CD14-positive monocyte (primary cell): ENCODE measurements around the gene HMGB4. TPM values are rescaled to one million over a fixed set of nuclear protein-coding genes. Genes with fewer than 3 reads are reported as not detected.

ENCODE experiments used
- DNase-seq, 3 donors: peaks; one replicate each; pipeline ENCODE4 v3.0.0-alpha.2; 2011 to 2022
- H2AFZ ChIP-seq: 2 replicates; pipeline ENCODE4 v1.6.0; 2012; ENCODE audit warnings: mild to moderate bottlenecking, low read depth, low read length, inconsistent platforms; ENCODE audit not compliant: insufficient read depth, poor library complexity, severe bottlenecking
- H3K27ac ChIP-seq, 2 donors: 1 replicate in 1 of 2; 2 replicates in 1 of 2; pipeline ENCODE4 v1.5.1; 2012 to 2013; ENCODE audit warnings: low read length in 2 of 2, control low read depth in 1 of 2, inconsistent platforms in 1 of 2, low read depth in 1 of 2, mild to moderate bottlenecking in 1 of 2
- H3K27me3 ChIP-seq, 2 donors: one replicate each; pipeline versions ENCODE4 v1.6.0 to v1.6.1; 2011 to 2013; ENCODE audit warnings: low read length in 2 of 2; ENCODE audit not compliant: control insufficient read depth in 2 of 2, insufficient read depth in 2 of 2
- H3K36me3 ChIP-seq, 2 donors: replicated peaks in 1 of 2; 1 replicate in 1 of 2; 2 replicates in 1 of 2; pipeline versions ENCODE4 v1.5.1 to v1.6.1; 2012 to 2013; ENCODE audit warnings: low read length in 2 of 2, control low read depth in 1 of 2, inconsistent platforms in 1 of 2, mild to moderate bottlenecking in 1 of 2; ENCODE audit not compliant: insufficient read depth in 2 of 2, control insufficient read depth in 1 of 2
- H3K4me1 ChIP-seq, 2 donors: 1 replicate in 1 of 2; 2 replicates in 1 of 2; pipeline versions ENCODE4 v1.5.1 to v1.6.1; 2012 to 2013; ENCODE audit warnings: low read length in 2 of 2, control low read depth in 1 of 2, inconsistent platforms in 1 of 2, mild to moderate bottlenecking in 1 of 2, moderate library complexity in 1 of 2; ENCODE audit not compliant: insufficient read depth in 2 of 2, control insufficient read depth in 1 of 2
- H3K4me2 ChIP-seq: replicated peaks from 2 replicates; pipeline ENCODE3; 2012; ENCODE audit warnings: low read length, moderate library complexity, mild to moderate bottlenecking; ENCODE audit not compliant: poor library complexity, severe bottlenecking; ENCODE audit errors: extremely low read depth
- H3K4me3 ChIP-seq, 3 experiments: fragments of 200-600 bp in 1 of 3; sonication (generic) in 1 of 3; replicated peaks in 1 of 3; 1 replicate in 2 of 3; 2 replicates in 1 of 3; pipeline ENCODE4 v1.5.1; 2011 to 2013; ENCODE audit warnings: low read length in 3 of 3, mild to moderate bottlenecking in 3 of 3, control low read depth in 2 of 3, low read depth in 2 of 3, inconsistent platforms in 1 of 3, moderate library complexity in 1 of 3
- H3K79me2 ChIP-seq: 2 replicates; pipeline ENCODE4 v1.6.0; 2012; ENCODE audit warnings: mild to moderate bottlenecking, control low read depth, inconsistent platforms, low read length, moderate library complexity; ENCODE audit not compliant: insufficient read depth
- H3K9ac ChIP-seq: 2 replicates; pipeline ENCODE4 v1.6.0; 2017; ENCODE audit warnings: low read length, mild to moderate bottlenecking; ENCODE audit not compliant: insufficient read depth, poor library complexity, severe bottlenecking
- H3K9me3 ChIP-seq, 2 donors: replicated peaks in 1 of 2; 1 replicate in 1 of 2; 2 replicates in 1 of 2; pipeline versions ENCODE4 v1.5.1 to v1.6.1; 2012 to 2013; ENCODE audit warnings: low read length in 2 of 2, control low read depth in 1 of 2; ENCODE audit not compliant: control insufficient read depth in 1 of 2, insufficient read depth in 1 of 2
- H4K20me1 ChIP-seq: 2 replicates; pipeline ENCODE4 v1.6.0; 2012; ENCODE audit warnings: mild to moderate bottlenecking, low read length, control low read depth, moderate library complexity; ENCODE audit not compliant: insufficient read depth
- H3K27ac Mint-ChIP-seq, 7 donors: one replicate each; pipeline ENCODE4 v1.8.0; 2020; ENCODE audit warnings: mild to moderate bottlenecking in 7 of 7, mixed read lengths in 7 of 7, moderate library complexity in 6 of 7, inconsistent platforms in 2 of 7
- H3K27me3 Mint-ChIP-seq, 3 donors: one replicate each; pipeline ENCODE4 v1.8.0; 2021 to 2022; ENCODE audit warnings: low read depth in 3 of 3, mild to moderate bottlenecking in 3 of 3, mixed read lengths in 3 of 3, moderate library complexity in 3 of 3, inconsistent platforms in 1 of 3
- H3K36me3 Mint-ChIP-seq, 2 donors: one replicate each; pipeline ENCODE4 v1.8.0; 2020; ENCODE audit warnings: mixed read lengths in 2 of 2, inconsistent platforms in 1 of 2, mild to moderate bottlenecking in 1 of 2
- H3K4me1 Mint-ChIP-seq: one replicate; pipeline ENCODE4 v1.8.0; 2020; ENCODE audit warnings: mild to moderate bottlenecking, mixed read lengths
- H3K4me3 Mint-ChIP-seq, 2 donors: one replicate each; pipeline ENCODE4 v1.8.0; 2020; ENCODE audit warnings: mild to moderate bottlenecking in 2 of 2, mixed read lengths in 2 of 2, moderate library complexity in 1 of 2
- H3K9me3 Mint-ChIP-seq, 7 donors: one replicate each; pipeline ENCODE4 v1.8.0; 2020 to 2022; ENCODE audit warnings: mixed read lengths in 7 of 7, mild to moderate bottlenecking in 6 of 7, moderate library complexity in 6 of 7, inconsistent platforms in 2 of 7
- WGBS: methylation state at CpG from one replicate; pipeline ENCODE4 v1.1.5; 2013; ENCODE audit warnings: missing lambda C conversion rate; ENCODE audit not compliant: insufficient coverage; 5-methylcytosine and 5-hydroxymethylcytosine counted together
- intact Hi-C, 2 donors: fragments of 100-400 bp; cut with micrococcal nuclease; formaldehyde crosslinking; loops; one replicate each; pipeline versions ENCODE4 v1.15.0 to v1.15.1; 2023
- polyA plus RNA-seq, 3 donors: library from polyadenylated mRNA; depleted of rRNA in 1 of 3; unstranded in 2 of 3; stranded (reverse) in 1 of 3; fragments of 300-500 nt in 2 of 3; fragments of >200 nt in 1 of 3; fragmentation: Illumina TruSeq in 2 of 3; gene quantifications; 1 replicate in 2 of 3; 2 replicates in 1 of 3; pipeline ENCODE4 v1.2.3, GENCODE V29; 2012 to 2021
- TF ChIP-seq, protein P1 (sequence below): fragments of 200-600 bp; IDR thresholded peaks from one replicate; pipeline ENCODE4 v1.8.0; 2022; ENCODE audit warnings: antibody characterized with exemption, mild to moderate bottlenecking

Gene HMGB4
- polyA plus RNA-seq, 3 donors = not detected

DNA sequence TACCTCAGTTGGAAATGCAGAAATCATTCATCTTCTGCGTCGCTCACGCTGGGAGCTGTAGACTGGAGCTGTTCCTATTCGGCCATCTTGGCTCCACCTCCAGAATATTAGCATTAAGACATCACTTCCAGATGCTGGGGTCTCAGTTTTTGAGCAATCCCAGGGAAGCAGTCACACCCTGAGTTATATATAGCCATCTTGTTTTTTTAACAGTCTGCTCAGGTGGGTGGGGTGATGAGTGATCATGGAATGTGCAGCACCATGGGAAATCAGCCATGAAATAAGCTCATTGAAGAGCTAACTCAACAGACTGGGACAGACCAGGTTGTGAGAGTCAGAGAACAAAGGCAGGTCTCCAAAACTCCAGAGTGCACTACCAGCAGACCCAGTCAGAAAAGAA, 27.0 kb upstream of the HMGB4 start:
- WGBS = 98% methylated on average over 4 of the region's 4 CpGs
- H3K4me1 ChIP-seq = no peaks in the 10 kb centered on the region
- H3K79me2 ChIP-seq = no peaks in the 10 kb centered on the region
- Mint-ChIP-seq H3K27ac (no peak overlapping the region), H3K36me3 (no peaks in the 10 kb centered on the region), H3K27me3 (peaks cover 0 to 4% (median 1%) of the 10 kb centered on the region in 3 donors), H3K4me3 (no peak overlapping the region), H3K4me1 (no peaks in the 10 kb centered on the region), H3K9me3 (peaks cover 0 to 16% (median 7%) of the 10 kb centered on the region in 7 donors)
- TF ChIP-seq, protein P1, sequence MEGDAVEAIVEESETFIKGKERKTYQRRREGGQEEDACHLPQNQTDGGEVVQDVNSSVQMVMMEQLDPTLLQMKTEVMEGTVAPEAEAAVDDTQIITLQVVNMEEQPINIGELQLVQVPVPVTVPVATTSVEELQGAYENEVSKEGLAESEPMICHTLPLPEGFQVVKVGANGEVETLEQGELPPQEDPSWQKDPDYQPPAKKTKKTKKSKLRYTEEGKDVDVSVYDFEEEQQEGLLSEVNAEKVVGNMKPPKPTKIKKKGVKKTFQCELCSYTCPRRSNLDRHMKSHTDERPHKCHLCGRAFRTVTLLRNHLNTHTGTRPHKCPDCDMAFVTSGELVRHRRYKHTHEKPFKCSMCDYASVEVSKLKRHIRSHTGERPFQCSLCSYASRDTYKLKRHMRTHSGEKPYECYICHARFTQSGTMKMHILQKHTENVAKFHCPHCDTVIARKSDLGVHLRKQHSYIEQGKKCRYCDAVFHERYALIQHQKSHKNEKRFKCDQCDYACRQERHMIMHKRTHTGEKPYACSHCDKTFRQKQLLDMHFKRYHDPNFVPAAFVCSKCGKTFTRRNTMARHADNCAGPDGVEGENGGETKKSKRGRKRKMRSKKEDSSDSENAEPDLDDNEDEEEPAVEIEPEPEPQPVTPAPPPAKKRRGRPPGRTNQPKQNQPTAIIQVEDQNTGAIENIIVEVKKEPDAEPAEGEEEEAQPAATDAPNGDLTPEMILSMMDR = no peak
- no peak overlapping the region for H3K4me3 ChIP-seq
- H3K9ac ChIP-seq = no peak overlapping the region
- no peak overlapping the region for H3K4me2 ChIP-seq
- intact Hi-C loops = no loop called here
- H3K27me3 ChIP-seq = peaks cover 0 to 2% of the 10 kb centered on the region in 2 donors
- no peaks in the 10 kb centered on the region for H3K36me3 ChIP-seq
- no peaks in the 10 kb centered on the region for H4K20me1 ChIP-seq
- no peak for DNase-seq
- no peak overlapping the region for H2AFZ ChIP-seq
- H3K9me3 ChIP-seq = peaks cover 0 to 8% of the 10 kb centered on the region in 2 donors
- no peak overlapping the region for H3K27ac ChIP-seq

DNA sequence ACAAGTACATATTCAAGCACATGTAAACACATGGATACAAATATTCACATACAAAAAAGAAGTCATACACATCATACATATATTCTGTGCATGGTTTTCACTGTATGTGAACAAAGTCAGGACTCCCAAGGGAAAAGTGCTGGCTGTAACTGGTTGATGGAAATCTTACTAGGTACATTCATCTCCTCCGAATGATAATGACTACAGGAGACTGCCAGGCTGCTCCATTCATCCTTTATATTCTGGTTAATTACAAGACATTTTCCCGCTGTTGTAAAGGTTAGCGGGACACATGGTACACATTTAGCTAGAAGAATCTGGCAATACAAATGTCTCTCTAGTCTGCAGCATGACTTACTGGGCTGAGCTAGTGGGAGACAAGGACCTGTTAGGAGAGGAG, 26.2 kb upstream of the HMGB4 start:
- no peak overlapping the region for H2AFZ ChIP-seq
- peaks cover 0 to 2% of the 10 kb centered on the region in 2 donors for H3K27me3 ChIP-seq
- Mint-ChIP-seq H3K9me3 (peaks cover 0 to 15% (median 7%) of the 10 kb centered on the region in 7 donors), H3K4me3 (no peak overlapping the region), H3K4me1 (no peaks in the 10 kb centered on the region), H3K27ac (no peak overlapping the region), H3K27me3 (peaks cover 0 to 4% (median 1%) of the 10 kb centered on the region in 3 donors), H3K36me3 (no peaks in the 10 kb centered on the region)
- no peaks in the 10 kb centered on the region for H3K4me1 ChIP-seq
- intact Hi-C loops = no loop called here
- H3K9ac ChIP-seq = no peak overlapping the region
- H3K4me3 ChIP-seq = no peak overlapping the region
- no peaks in the 10 kb centered on the region for H4K20me1 ChIP-seq
- H3K27ac ChIP-seq = no peak overlapping the region
- H3K36me3 ChIP-seq = no peaks in the 10 kb centered on the region
- H3K4me2 ChIP-seq = no peak overlapping the region
- WGBS = no CpG with 5 or more reads among the region's 3 CpGs
- TF ChIP-seq, protein P1 = no peak
- H3K79me2 ChIP-seq = no peaks in the 10 kb centered on the region
- peaks cover 0 to 8% of the 10 kb centered on the region in 2 donors for H3K9me3 ChIP-seq
- DNase-seq = no peak
